NCI-H2171 (cell line): ENCODE measurements around the gene ROM1.
A peak's percentile ranks its signal among the peaks of the same experiment; 100 is the strongest.
"Not testable (repeated sequence)": the region's sequence is repeated elsewhere in the genome, so short reads cannot be mapped to it uniquely, and the experiment has no call there.

Source experiments
- DNase-seq: peaks from one replicate; lab custom pipeline; 2025; lab: John Stamatoyannopoulos, UW

The ROM1 gene

GRCh38 chr11:62612366-62613290 is at the start of gene ROM1, which contains the start of gene EML3:
Gene ROM1 (plus strand): TSS chr11:62613257. CDS start chr11:62613282, 25 bp downstream.
Gene EML3 (minus strand): TSS chr11:62612775. CDS start chr11:62612457, 318 bp downstream.
- peak; percentile 64 for DNase-seq

- no peak for DNase-seq
Measured at GRCh38 chr11:62565100-62565802, 47.8 kb upstream of the ROM1 start.

GRCh38 chr11:62566247-62566646 is 46.8 kb upstream of the ROM1 start:
- DNase-seq, result no peak

GRCh38 chr11:62567018-62567633 is 45.9 kb upstream of the ROM1 start:
- no peak for DNase-seq

GRCh38 chr11:62569611-62570010 is 43.4 kb upstream of the ROM1 start:
- no peak for DNase-seq

GRCh38 chr11:62570903-62571302 is 42.2 kb upstream of the ROM1 start:
- DNase-seq, result not testable (repeated sequence)

GRCh38 chr11:62571493-62571892 is 41.6 kb upstream of the ROM1 start:
- DNase-seq, result not testable (repeated sequence)

GRCh38 chr11:62572431-62572830 is 40.6 kb upstream of the ROM1 start:
- DNase-seq, result no peak

GRCh38 chr11:62573006-62573591 is 40.0 kb upstream of the ROM1 start:
- no peak for DNase-seq

GRCh38 chr11:62573592-62574362 is 39.3 kb upstream of the ROM1 start, which contains the start of gene EEF1G:
Gene EEF1G (minus strand): TSS chr11:62573891. CDS start chr11:62573842, 49 bp downstream.
- DNase-seq, result peak; percentile 98

GRCh38 chr11:62574363-62575071 is 38.5 kb upstream of the ROM1 start:
- DNase-seq, result no peak

GRCh38 chr11:62575156-62575555 is 37.9 kb upstream of the ROM1 start:
- no peak for DNase-seq

- DNase-seq, result no peak
Measured at GRCh38 chr11:62575837-62576236, 37.2 kb upstream of the ROM1 start.

- no peak for DNase-seq
Measured at GRCh38 chr11:62577046-62577714, 35.9 kb upstream of the ROM1 start.

GRCh38 chr11:62578541-62578940 is 34.5 kb upstream of the ROM1 start:
- DNase-seq, result no peak

GRCh38 chr11:62579252-62579651 is 33.8 kb upstream of the ROM1 start:
- DNase-seq, result no peak

- DNase-seq, result no peak
Measured at GRCh38 chr11:62580959-62581715, 31.9 kb upstream of the ROM1 start.

- DNase-seq, result not testable (repeated sequence)
Measured at GRCh38 chr11:62581735-62582134, 31.3 kb upstream of the ROM1 start.

- not testable (repeated sequence) for DNase-seq
Measured at GRCh38 chr11:62585356-62585755, 27.7 kb upstream of the ROM1 start.
